Loucy (cell line): ENCODE results near the gene EIF4E2.

Source experiments
- H2AFZ ChIP-seq: fragments of 200-600 bp; sonication (generic); 2 replicates; pipeline ENCODE4 v1.6.0; 2016; ENCODE audit warnings: antibody characterized with exemption, mild to moderate bottlenecking, low read length, moderate library complexity
- H3F3A ChIP-seq: fragments of 200-600 bp; 2 replicates; pipeline ENCODE4 v1.6.0; 2016; ENCODE audit warnings: antibody characterized with exemption, low read depth, mild to moderate bottlenecking
- H3K27me3 ChIP-seq: fragments of 200-600 bp; sonication (generic); 2 replicates; pipeline ENCODE4 v1.6.1; 2014; ENCODE audit warnings: low read length, mild to moderate bottlenecking; ENCODE audit not compliant: insufficient read depth, poor library complexity, severe bottlenecking
- H3K36me3 ChIP-seq: fragments of 200-600 bp; sonication (generic); 2 replicates; pipeline ENCODE4 v1.6.1; 2016; ENCODE audit warnings: low read length; ENCODE audit not compliant: insufficient read depth
- H3K4me1 ChIP-seq: fragments of 200-600 bp; sonication (generic); 2 replicates; pipeline ENCODE4 v1.5.1; 2014; ENCODE audit warnings: low read length, mild to moderate bottlenecking; ENCODE audit not compliant: insufficient read depth, poor library complexity, severe bottlenecking
- H3K4me2 ChIP-seq: fragments of 200-600 bp; sonication (generic); 2 replicates; pipeline ENCODE4 v1.6.0; 2014; ENCODE audit warnings: antibody characterized with exemption, low read length, low read depth, mild to moderate bottlenecking; ENCODE audit not compliant: poor library complexity, severe bottlenecking
- H3K4me3 ChIP-seq: fragments of 200-600 bp; sonication (generic); 2 replicates; pipeline ENCODE4 v1.5.1; 2014; ENCODE audit warnings: low read length, mild to moderate bottlenecking, mixed read lengths; ENCODE audit not compliant: poor library complexity, severe bottlenecking
- H3K79me2 ChIP-seq: fragments of 200-600 bp; sonication (generic); 2 replicates; pipeline ENCODE4 v1.6.1; 2014; ENCODE audit warnings: low read length; ENCODE audit not compliant: insufficient read depth
- H3K9ac ChIP-seq: fragments of 200-600 bp; sonication (generic); 2 replicates; pipeline ENCODE4 v1.6.0; 2014; ENCODE audit warnings: mild to moderate bottlenecking, low read depth, low read length, moderate library complexity; ENCODE audit not compliant: poor library complexity, severe bottlenecking
- H3K9me2 ChIP-seq: fragments of 200-600 bp; sonication (generic); replicated peaks from 2 replicates; pipeline ENCODE4 v1.6.1; 2016; ENCODE audit warnings: low read depth, low read length, mixed read lengths
- H3K9me3 ChIP-seq: fragments of 200-600 bp; sonication (generic); 2 replicates; pipeline ENCODE4 v1.6.1; 2014; ENCODE audit warnings: mild to moderate bottlenecking, antibody characterized with exemption, low read length, low read depth; ENCODE audit not compliant: insufficient read depth
- H4K20me1 ChIP-seq: fragments of 200-600 bp; sonication (generic); 2 replicates; pipeline ENCODE4 v1.6.0; 2014; ENCODE audit warnings: antibody characterized with exemption, low read length, mild to moderate bottlenecking; ENCODE audit not compliant: insufficient read depth, poor library complexity, severe bottlenecking
- EZH2phosphoT487 ChIP-seq: fragments of 200-600 bp; IDR thresholded peaks from 2 replicates; pipeline ENCODE4 v1.6.1; 2018; ENCODE audit warnings: antibody characterized with exemption, mild to moderate bottlenecking, moderate library complexity, borderline replicate concordance
- TF ChIP-seq, protein P1 (sequence below): fragments of 200-600 bp; sonication (generic); conservative IDR thresholded peaks from 2 replicates; pipeline ENCODE4 v1.5.1; 2014; ENCODE audit warnings: mild to moderate bottlenecking, antibody characterized with exemption, low read length

EIF4E2 gene

DNA sequence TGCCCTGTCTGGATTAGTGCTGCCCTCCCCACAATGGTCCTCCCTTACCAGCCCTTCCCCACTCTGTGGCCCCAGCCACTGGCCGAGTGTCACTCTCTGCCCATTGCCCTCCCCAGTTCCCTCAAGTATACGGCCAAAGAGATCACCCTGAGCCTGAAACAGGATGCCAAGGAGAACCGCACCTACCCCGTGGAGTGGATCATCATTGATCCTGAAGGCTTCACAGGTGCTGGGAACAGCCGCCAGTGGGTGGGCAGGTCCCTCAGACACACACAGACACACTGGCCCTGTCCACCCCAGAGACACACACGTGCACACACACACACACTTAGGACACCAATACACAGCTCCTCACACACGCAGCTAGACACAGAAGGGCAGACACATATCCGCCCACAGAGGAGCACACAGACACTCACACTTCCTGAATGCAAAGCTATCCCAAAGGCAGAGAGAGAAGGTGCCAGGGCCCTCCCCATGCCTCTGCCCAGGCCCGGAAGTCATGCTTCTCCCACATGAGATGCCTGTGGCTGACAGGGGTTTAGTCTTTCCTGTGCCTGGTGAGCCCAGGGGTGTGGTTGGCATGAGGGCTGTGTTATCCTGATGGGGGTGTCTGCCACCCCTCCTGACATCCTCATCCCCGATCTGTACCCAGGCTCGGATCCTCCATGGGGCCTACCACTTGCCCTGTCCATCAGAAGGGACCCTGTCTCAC is 21.6 kb upstream of the EIF4E2 start:
- no peak overlapping the region for H2AFZ ChIP-seq
- H3K36me3 ChIP-seq = no peaks in the 10 kb centered on the region
- no peaks in the 10 kb centered on the region for H3K79me2 ChIP-seq
- H4K20me1 ChIP-seq = no peaks in the 10 kb centered on the region
- no peak for TF ChIP-seq EZH2phosphoT487
- TF ChIP-seq, protein P1, sequence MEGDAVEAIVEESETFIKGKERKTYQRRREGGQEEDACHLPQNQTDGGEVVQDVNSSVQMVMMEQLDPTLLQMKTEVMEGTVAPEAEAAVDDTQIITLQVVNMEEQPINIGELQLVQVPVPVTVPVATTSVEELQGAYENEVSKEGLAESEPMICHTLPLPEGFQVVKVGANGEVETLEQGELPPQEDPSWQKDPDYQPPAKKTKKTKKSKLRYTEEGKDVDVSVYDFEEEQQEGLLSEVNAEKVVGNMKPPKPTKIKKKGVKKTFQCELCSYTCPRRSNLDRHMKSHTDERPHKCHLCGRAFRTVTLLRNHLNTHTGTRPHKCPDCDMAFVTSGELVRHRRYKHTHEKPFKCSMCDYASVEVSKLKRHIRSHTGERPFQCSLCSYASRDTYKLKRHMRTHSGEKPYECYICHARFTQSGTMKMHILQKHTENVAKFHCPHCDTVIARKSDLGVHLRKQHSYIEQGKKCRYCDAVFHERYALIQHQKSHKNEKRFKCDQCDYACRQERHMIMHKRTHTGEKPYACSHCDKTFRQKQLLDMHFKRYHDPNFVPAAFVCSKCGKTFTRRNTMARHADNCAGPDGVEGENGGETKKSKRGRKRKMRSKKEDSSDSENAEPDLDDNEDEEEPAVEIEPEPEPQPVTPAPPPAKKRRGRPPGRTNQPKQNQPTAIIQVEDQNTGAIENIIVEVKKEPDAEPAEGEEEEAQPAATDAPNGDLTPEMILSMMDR = no peak
- H3K27me3 ChIP-seq = no peaks in the 10 kb centered on the region
- no peak overlapping the region for H3K9ac ChIP-seq
- H3K4me3 ChIP-seq = no peak overlapping the region
- peaks cover 7% of the 10 kb centered on the region for H3K4me1 ChIP-seq
- H3K4me2 ChIP-seq = peak overlapping the region; percentile 32
- H3K9me2 ChIP-seq = no peaks in the 10 kb centered on the region
- no peaks in the 10 kb centered on the region for H3F3A ChIP-seq
- no peaks in the 10 kb centered on the region for H3K9me3 ChIP-seq

DNA sequence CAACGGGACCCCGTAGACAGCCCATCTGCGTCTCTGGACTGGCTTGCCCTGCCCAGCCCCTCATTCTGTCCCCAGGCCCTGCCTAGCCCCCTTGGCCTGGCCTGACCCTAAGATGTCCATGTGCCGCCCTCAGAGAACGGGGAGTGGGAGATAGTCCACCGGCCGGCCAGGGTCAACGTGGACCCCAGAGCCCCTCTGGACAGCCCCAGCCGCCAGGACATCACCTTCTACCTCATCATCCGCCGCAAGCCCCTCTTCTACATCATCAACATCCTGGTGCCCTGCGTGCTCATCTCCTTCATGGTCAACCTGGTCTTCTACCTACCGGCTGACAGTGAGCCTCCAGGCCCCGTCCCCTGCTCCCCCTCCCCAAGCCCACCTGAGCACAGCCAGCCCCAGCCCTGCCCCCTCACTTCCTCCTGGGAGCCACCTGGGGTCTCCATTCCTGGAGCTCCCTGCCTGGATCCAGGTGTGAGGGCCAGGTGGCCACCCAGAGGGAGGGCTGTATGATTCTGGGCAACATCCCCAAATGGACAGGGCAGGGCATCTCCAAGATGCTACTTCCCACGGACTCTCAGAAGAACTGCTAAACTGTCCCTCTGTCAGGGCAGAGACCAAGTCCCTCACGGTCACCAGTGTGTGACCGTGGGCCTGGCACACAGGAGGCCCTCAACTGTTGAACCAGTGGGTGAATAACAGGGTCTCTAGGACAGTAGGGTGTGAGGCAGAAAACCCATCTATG is 20.5 kb upstream of the EIF4E2 start:
- no peak overlapping the region for H3K4me2 ChIP-seq
- TF ChIP-seq EZH2phosphoT487 = no peak
- TF ChIP-seq, protein P1 = no peak
- no peaks in the 10 kb centered on the region for H3F3A ChIP-seq
- no peaks in the 10 kb centered on the region for H4K20me1 ChIP-seq
- no peaks in the 10 kb centered on the region for H3K79me2 ChIP-seq
- H3K27me3 ChIP-seq = no peaks in the 10 kb centered on the region
- H3K36me3 ChIP-seq = no peaks in the 10 kb centered on the region
- no peak overlapping the region for H2AFZ ChIP-seq
- peaks cover 7% of the 10 kb centered on the region for H3K4me1 ChIP-seq
- H3K9ac ChIP-seq = no peak overlapping the region
- H3K9me3 ChIP-seq = no peaks in the 10 kb centered on the region
- H3K4me3 ChIP-seq = no peak overlapping the region
- no peaks in the 10 kb centered on the region for H3K9me2 ChIP-seq

DNA sequence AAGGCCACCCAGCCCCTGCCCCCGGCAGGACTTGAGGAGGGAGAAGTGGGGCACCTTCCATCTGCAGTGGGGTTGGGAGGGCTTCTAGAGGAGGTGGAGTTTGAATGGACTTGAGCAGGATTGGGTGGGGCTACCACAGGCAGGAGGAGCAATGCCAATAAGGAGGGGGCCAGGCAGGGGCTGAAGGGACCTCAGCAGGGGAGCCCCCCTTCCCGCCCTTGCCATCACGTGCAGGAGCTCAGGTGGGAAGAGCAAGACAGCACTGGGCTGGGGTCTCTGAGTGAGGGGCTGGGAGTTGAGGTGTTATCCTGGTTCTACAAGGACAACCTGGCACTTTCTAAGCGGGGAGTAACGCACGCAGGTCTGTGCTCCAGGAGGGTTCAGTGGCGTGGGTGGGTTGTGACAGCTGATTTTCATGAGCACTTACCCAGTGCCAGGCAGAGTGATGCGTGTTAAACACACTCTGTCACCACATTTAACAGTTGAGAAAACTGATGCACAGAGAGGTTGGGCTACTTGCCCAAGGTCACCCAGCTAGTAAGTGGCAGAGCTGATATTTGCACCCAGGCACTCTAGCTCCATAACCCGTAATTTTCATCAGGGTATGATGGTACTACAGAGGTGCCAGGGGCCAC is 19.7 kb upstream of the EIF4E2 start:
- no peak overlapping the region for H3K4me3 ChIP-seq
- no peaks in the 10 kb centered on the region for H3K36me3 ChIP-seq
- H2AFZ ChIP-seq = no peak overlapping the region
- H3K4me1 ChIP-seq = peaks cover 7% of the 10 kb centered on the region
- H3K4me2 ChIP-seq = no peak overlapping the region
- no peaks in the 10 kb centered on the region for H3K9me2 ChIP-seq
- no peak for TF ChIP-seq EZH2phosphoT487
- TF ChIP-seq, protein P1 = no peak
- H3K27me3 ChIP-seq = no peaks in the 10 kb centered on the region
- H3K79me2 ChIP-seq = no peaks in the 10 kb centered on the region
- no peaks in the 10 kb centered on the region for H3F3A ChIP-seq
- no peaks in the 10 kb centered on the region for H3K9me3 ChIP-seq
- H4K20me1 ChIP-seq = no peaks in the 10 kb centered on the region
- H3K9ac ChIP-seq = no peak overlapping the region
